Suprapubic skin (tissue), 4 donors: Measurements from ENCODE around the gene MMADHC. TPM values are rescaled to one million over a fixed set of nuclear protein-coding genes. Genes with fewer than 3 reads are reported as not detected.

Experiments
- DNase-seq, 2 donors: peaks; one replicate each; pipeline ENCODE4 v3.0.0-alpha.2; 2019; ENCODE audit warnings: low spot score in 2 of 2
- H3K27ac ChIP-seq: fragments of 200-600 bp; sonication (generic); one replicate; pipeline ENCODE4 v1.5.1; 2019
- H3K27me3 ChIP-seq: fragments of 200-600 bp; sonication (generic); one replicate; pipeline ENCODE4 v1.5.1; 2019
- H3K36me3 ChIP-seq: fragments of 200-600 bp; sonication (generic); one replicate; pipeline ENCODE4 v1.5.1; 2019
- H3K4me1 ChIP-seq: fragments of 200-600 bp; sonication (generic); one replicate; pipeline ENCODE4 v1.5.1; 2019
- H3K4me3 ChIP-seq: fragments of 200-600 bp; sonication (generic); one replicate; pipeline ENCODE4 v1.5.1; 2019; ENCODE audit warnings: mild to moderate bottlenecking
- H3K9me3 ChIP-seq: fragments of 200-600 bp; sonication (generic); one replicate; pipeline ENCODE4 v1.5.1; 2019
- CTCF ChIP-seq, 2 donors: fragments of 200-600 bp in 1 of 2; fragments of 450-650 bp in 1 of 2; sonication (generic) in 1 of 2; IDR thresholded peaks; one replicate each; pipeline ENCODE4 v1.5.1; 2016 to 2019; ENCODE audit warnings: antibody characterized with exemption in 2 of 2, mild to moderate bottlenecking in 1 of 2, moderate library complexity in 1 of 2
- EP300 ChIP-seq: sonication (generic); formaldehyde crosslinking; IDR thresholded peaks from one replicate; pipeline ENCODE4 v1.6.1; 2017; ENCODE audit warnings: antibody characterized with exemption
- POLR2A ChIP-seq, 2 donors: fragments of 450-650 bp; IDR thresholded peaks; one replicate each; pipeline ENCODE4 v1.6.1; 2017; ENCODE audit warnings: antibody characterized with exemption in 2 of 2, mild to moderate bottlenecking in 2 of 2, moderate library complexity in 2 of 2
- POLR2AphosphoS5 ChIP-seq, 3 donors: sonication (generic); formaldehyde crosslinking; IDR thresholded peaks; one replicate each; pipeline ENCODE4 v1.6.1; 2017; ENCODE audit warnings: antibody characterized with exemption in 3 of 3
- WGBS: methylation state at CpG from one replicate; pipeline ENCODE4 v1.1.5; 2018; 5-methylcytosine and 5-hydroxymethylcytosine counted together
- total RNA-seq, 4 donors: library from RNA; depleted of rRNA; stranded (reverse); fragments of >200 nt; gene quantifications; one replicate each; pipeline ENCODE4 v1.1.0, GENCODE V29; 2016

The MMADHC gene
- total RNA-seq, 4 donors from 2014 or later: 46.9 to 102 (median 81.5) TPM

GRCh38 chr2:149595056-149595963 is 7.7 kb upstream of the MMADHC start:
- Histone ChIP-seq H3K27me3 (no peaks in the 10 kb centered on the region), H3K4me3 (no peak overlapping the region), H3K36me3 (no peaks in the 10 kb centered on the region), H3K27ac (no peak overlapping the region), H3K4me1 (peaks cover 8% of the 10 kb centered on the region), H3K9me3 (no peaks in the 10 kb centered on the region)
- DNase-seq: no peak
- TF ChIP-seq CTCF (IDR thresholded peaks at IDR 0.05) (no peak), POLR2AphosphoS5 (IDR thresholded peaks at IDR 0.05) (no peak), POLR2A (IDR thresholded peaks at IDR 0.05) (no peak)
- WGBS: 84% methylated on average over 1 of the region's 1 CpG

- 91% methylated on average over 2 of the region's 2 CpGs for WGBS
Observed at GRCh38 chr2:149594411-149594810, 6.8 kb upstream of the MMADHC start.

GRCh38 chr2:149587950-149588487 is 444 bp upstream of the MMADHC start:
- H3K36me3 ChIP-seq: no peaks in the 10 kb centered on the region
- H3K4me3 ChIP-seq: peak overlapping the region; percentile 91
- H3K27ac ChIP-seq: peak overlapping the region; percentile 97
- no peaks in the 10 kb centered on the region for H3K9me3 ChIP-seq
- 50% methylated on average over 10 of the region's 10 CpGs for WGBS
- no peaks in the 10 kb centered on the region for H3K27me3 ChIP-seq
- no peak for DNase-seq
- peaks cover 42% of the 10 kb centered on the region for H3K4me1 ChIP-seq
- TF ChIP-seq EP300 (no peak), POLR2A (IDR thresholded peaks at IDR 0.05) (no peak), CTCF (IDR thresholded peaks at IDR 0.05) (no peak), POLR2AphosphoS5 (IDR thresholded peaks at IDR 0.05) (no peak)

More at GRCh38 chr2:149594411-149594810, 6.8 kb upstream of the MMADHC start:
- Histone ChIP-seq H3K27me3 (no peaks in the 10 kb centered on the region), H3K9me3 (no peaks in the 10 kb centered on the region), H3K4me3 (no peak overlapping the region), H3K36me3 (no peaks in the 10 kb centered on the region), H3K4me1 (peaks cover 8% of the 10 kb centered on the region), H3K27ac (no peak overlapping the region)
- DNase-seq: no peak
- TF ChIP-seq CTCF (IDR thresholded peaks at IDR 0.05) (no peak), POLR2AphosphoS5 (IDR thresholded peaks at IDR 0.05) (no peak), EP300 (no peak), POLR2A (IDR thresholded peaks at IDR 0.05) (no peak)

- DNase-seq: no peak
- Histone ChIP-seq H3K36me3 (peaks cover 2% of the 10 kb centered on the region), H3K4me1 (peaks cover 42% of the 10 kb centered on the region), H3K27ac (peak overlapping the region; percentile 97), H3K27me3 (no peaks in the 10 kb centered on the region), H3K4me3 (peak overlapping the region; percentile 91), H3K9me3 (no peaks in the 10 kb centered on the region)
- TF ChIP-seq POLR2AphosphoS5 (IDR thresholded peaks at IDR 0.05) (no peak), CTCF (IDR thresholded peaks at IDR 0.05) (no peak), EP300 (no peak), POLR2A (IDR thresholded peaks at IDR 0.05) (no peak)
- WGBS: 0% methylated on average over 7 of the region's 7 CpGs
Observed at GRCh38 chr2:149586898-149587219, 716 bp downstream of the MMADHC start.

- Histone ChIP-seq H3K27me3 (no peaks in the 10 kb centered on the region), H3K9me3 (no peaks in the 10 kb centered on the region), H3K4me1 (peaks cover 42% of the 10 kb centered on the region), H3K36me3 (peaks cover 10% of the 10 kb centered on the region), H3K27ac (no peak overlapping the region), H3K4me3 (peak overlapping the region; percentile 91)
- WGBS: 60% methylated on average over 3 of the region's 3 CpGs
- no peak for DNase-seq
- TF ChIP-seq POLR2AphosphoS5 (IDR thresholded peaks at IDR 0.05): no peak
- no peak for TF ChIP-seq EP300
- TF ChIP-seq POLR2A (IDR thresholded peaks at IDR 0.05): no peak
- TF ChIP-seq CTCF (IDR thresholded peaks at IDR 0.05): no peak
Observed at GRCh38 chr2:149586063-149586462, 1.5 kb downstream of the MMADHC start.
